ENCODE results near the gene PRSS36.

DNA sequence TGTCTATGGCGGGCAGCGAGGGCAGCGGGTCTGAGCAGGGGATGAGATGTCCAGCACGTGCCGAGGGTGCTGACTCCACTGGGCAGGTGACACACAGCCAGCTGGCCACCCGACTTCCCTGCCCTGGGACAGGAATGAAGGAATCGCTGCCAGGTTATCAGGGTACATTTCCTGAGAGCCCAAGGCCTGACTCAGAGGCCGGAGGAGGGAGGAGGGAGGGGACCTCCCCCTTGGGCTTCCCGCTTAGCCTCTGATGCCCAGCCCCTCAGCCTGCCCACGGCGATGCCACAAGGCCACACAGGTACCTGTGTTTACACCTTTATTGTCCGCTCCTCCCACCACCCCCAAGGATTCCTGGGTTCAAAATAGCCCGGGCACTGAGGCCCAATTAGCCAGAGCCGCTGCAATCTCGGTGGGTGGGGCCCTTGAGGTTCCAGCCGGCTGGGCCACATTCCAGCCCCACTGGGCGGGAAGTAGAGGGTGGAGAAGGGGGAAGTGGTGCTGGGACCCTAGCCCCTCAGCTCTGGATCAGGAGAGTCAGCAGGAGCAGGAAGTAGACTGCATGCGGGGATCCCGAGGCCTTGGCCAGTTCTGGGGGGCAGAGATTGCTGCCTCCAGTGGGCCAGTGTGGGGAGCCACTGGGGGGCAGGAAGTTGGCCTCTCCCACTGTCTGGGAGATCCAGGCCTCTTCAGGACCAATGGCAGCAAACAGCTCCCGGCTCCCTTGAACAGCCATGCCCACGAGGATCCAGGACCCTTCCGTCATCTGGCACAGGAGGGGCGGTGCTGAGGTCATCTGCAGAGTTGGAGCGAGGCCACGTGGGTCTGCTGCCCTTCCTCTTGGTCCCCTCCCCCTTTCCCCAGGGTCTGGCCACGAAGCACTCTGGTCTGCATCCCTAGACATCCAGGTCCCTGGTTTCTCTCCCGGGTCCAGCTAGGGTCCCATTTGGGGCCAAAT, 11.0 kb downstream of the PRSS36 start:
- TF ChIP-seq, protein P1, sequence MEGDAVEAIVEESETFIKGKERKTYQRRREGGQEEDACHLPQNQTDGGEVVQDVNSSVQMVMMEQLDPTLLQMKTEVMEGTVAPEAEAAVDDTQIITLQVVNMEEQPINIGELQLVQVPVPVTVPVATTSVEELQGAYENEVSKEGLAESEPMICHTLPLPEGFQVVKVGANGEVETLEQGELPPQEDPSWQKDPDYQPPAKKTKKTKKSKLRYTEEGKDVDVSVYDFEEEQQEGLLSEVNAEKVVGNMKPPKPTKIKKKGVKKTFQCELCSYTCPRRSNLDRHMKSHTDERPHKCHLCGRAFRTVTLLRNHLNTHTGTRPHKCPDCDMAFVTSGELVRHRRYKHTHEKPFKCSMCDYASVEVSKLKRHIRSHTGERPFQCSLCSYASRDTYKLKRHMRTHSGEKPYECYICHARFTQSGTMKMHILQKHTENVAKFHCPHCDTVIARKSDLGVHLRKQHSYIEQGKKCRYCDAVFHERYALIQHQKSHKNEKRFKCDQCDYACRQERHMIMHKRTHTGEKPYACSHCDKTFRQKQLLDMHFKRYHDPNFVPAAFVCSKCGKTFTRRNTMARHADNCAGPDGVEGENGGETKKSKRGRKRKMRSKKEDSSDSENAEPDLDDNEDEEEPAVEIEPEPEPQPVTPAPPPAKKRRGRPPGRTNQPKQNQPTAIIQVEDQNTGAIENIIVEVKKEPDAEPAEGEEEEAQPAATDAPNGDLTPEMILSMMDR (conservative IDR thresholded peaks at IDR 0.05; ENCODE audit: low read length) = no peak
- no peak for TF ChIP-seq EZH2phosphoT487 (IDR thresholded peaks at IDR 0.05; ENCODE audit: borderline replicate concordance, low read depth, low read length)
